HG03439 (cell line): ENCODE data around the gene TOMM22.

Experiments
- ATAC-seq: cut with Tn5 transposase; IDR thresholded peaks from one replicate; pipeline ENCODE4 v1.9.1; 2021; ENCODE audit warnings: mild to moderate bottlenecking, moderate library complexity; ENCODE audit not compliant: unreplicated experiment

Gene TOMM22

DNA sequence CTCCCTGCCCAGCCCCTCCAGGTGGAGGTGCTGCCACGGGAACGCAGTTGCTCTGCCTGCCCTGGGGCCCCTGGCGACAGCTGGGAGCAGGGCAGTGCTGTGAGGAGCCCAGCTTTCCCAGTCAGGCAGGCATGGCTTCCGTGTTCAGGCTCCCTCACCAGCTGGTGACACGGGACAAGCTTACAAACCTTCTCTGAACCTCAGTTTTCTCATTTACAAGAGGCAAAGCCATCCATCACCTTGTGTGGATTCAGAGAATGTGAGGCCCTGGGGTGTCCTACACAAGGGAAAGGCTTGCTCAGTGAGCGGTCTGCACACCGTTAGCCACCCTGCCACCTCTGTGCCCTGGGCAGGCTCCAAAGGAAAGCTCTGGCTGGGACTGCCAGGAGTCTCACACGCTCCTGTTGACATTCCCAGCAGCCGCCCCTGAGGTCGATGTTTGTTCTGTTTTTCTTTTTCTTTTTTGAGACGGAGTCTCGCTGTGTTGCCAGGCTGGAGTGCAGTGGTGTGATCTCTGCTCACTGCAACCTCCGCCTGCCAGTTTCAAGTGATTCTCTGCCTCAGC lies 50.6 kb downstream of the TOMM22 start:
- no peak for ATAC-seq

DNA sequence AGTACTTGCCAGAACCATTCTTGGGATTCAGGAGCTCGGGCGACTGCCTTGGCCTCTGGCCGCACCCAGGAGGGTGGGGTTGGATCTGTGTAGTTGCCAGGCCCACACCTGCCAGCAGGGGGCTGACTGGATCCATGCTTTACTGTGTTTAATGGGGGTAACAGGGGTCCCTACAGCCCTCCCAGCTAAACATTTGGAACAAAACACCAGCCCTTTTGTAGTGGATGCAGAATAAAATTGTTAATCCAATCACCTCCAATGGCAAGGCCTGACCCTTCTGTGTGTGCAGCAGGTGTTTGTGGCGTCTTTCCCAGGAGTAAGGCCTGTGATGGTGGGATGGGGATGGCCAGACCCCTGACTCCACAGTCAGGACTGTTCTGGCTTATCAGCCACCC lies 51.6 kb downstream of the TOMM22 start:
- no peak for ATAC-seq

DNA sequence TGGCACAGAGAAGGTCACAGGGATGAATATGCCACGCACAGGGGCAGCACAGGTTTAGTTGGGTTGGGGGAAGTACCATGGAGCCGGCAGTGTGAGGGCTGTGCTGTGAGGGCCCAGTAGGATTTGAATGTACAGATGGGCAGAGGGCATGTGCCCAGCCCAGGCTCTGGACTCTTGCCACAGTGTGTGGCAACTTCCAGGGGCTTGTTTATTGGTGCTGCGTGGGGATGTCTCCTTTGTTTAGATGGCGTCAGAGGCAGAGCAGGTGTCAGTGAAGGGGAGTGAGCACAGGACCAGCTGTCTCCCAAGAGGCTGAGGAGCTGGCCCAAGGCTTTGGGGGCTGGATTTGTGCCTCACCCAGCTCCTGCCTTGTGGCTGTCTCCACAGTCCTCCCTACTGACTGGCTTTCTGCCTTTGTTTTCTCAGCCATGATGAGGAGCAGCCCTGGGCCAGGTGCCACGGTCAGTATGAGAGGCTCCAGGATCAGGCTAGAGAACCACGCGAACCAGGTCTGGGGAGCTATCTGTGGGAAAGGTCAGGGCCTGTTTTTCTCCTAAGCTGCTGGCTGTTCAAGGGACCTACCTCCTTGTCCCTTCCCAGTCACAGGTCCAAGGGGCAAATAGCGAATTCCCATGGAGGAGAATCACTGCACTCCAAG lies 52.1 kb downstream of the TOMM22 start:
- ATAC-seq = no peak

DNA sequence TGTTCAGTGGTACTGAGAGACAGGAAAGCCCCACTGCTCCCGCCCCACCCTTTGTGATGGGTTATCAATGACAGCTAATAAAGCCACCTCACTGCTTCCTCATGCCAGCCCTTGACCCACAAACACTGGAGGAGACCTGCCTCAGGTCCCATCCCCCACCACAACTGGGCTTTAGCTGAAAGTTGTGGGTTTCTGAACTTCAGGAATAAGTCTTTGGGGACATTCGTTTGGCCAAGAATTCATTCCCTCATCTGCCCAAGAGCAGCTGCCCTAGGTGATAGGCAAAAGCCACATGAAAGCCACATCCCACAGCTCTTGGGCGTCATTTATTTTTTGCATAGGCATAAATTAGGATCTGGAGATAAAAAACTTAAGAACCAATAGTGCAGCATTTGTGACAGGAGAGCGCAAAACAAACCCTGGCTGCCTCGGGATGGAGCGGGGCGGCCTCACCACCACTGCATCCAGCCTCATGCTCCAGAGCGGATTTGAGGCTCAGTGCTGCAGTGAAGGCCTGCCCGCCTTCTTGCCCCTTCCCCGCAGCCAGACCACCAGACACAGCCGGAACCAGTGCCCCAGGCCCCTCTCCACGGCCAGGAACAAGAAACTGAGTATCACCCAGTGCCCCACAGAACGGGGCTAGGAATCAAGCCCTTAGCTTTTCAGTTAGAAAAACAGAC lies 52.8 kb downstream of the TOMM22 start:
- ATAC-seq = no peak
